ENCODE measurements around the gene DDX54.

DNA sequence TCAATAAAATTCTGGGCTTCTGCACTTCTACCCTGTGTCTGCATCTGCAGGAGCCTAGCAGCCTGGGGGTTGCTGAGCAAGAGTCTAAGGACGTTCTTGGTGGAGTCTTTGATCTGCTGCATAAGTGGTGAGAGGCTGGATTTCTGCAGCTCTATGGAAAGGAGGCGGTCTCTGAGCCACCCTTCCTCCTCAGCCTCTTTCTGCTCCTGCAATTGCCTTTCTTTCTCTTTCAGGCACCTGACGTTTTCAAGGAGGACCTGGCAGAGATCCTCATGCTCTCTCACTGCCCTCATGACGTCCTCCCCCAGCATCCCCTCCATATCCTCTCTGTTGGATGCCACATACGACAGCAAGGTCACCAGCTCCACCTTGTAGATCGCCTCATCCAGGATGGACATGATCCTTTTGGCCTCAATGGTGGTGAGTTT lies 22.3 kb upstream of the DDX54 start:
- TF ChIP-seq CTCF (IDR thresholded peaks at IDR 0.05) (no peak), POLR2A (IDR thresholded peaks at IDR 0.05) (no peak)
